HepG2 (cell line): Measurements from ENCODE around the gene GPR89A. TPM values are rescaled to one million over a fixed set of nuclear protein-coding genes. Genes with fewer than 3 reads are reported as not detected.
A peak's percentile ranks its signal among the peaks of the same experiment; 100 is the strongest.

Experiments
- MBD4 ChIP-seq: IDR thresholded peaks from 2 replicates; pipeline ENCODE4 v1.6.1; 2012; ENCODE audit warnings: low read length, inconsistent platforms, borderline replicate concordance
- MTF1 ChIP-seq: sonication (generic); formaldehyde crosslinking; IDR thresholded peaks from 2 replicates; pipeline ENCODE4 v1.5.0; 2020; ENCODE audit warnings: missing genetic modification reagents
- PAWR ChIP-seq: sonication (generic); formaldehyde crosslinking; IDR thresholded peaks from 2 replicates; pipeline ENCODE4 v1.4.0; 2020; ENCODE audit warnings: missing genetic modification reagents, mild to moderate bottlenecking, borderline replicate concordance
- POLR2AphosphoS5 ChIP-seq: IDR thresholded peaks from 2 replicates; pipeline ENCODE4 v1.6.1; 2012; ENCODE audit warnings: low read depth, low read length
- RAD21 ChIP-seq: fragments of 450-650 bp; formaldehyde crosslinking; IDR thresholded peaks from 2 replicates; pipeline ENCODE4 v1.5.0; 2020; ENCODE audit warnings: mild to moderate bottlenecking
- SNAPC2 ChIP-seq: sonication (generic); formaldehyde crosslinking; IDR thresholded peaks from 2 replicates; pipeline ENCODE4 v1.8.1; 2022; ENCODE audit warnings: mild to moderate bottlenecking, missing genetic modification reagents
- TEAD3 ChIP-seq: optimal IDR thresholded peaks from 2 replicates; pipeline ENCODE3; 2016; ENCODE audit warnings: borderline replicate concordance
- ZMAT3 ChIP-seq: sonication (generic); formaldehyde crosslinking; conservative IDR thresholded peaks from 2 replicates; pipeline ENCODE4 v1.7.0; 2021; ENCODE audit warnings: missing genetic modification reagents
- ZNF17 ChIP-seq: sonication (generic); formaldehyde crosslinking; IDR thresholded peaks from 2 replicates; pipeline ENCODE4 v1.5.0; 2020; ENCODE audit warnings: mild to moderate bottlenecking, missing genetic modification reagents
- ZNF430 ChIP-seq: sonication (generic); formaldehyde crosslinking; IDR thresholded peaks from 2 replicates; pipeline ENCODE4 v1.9.0; 2021; ENCODE audit warnings: mild to moderate bottlenecking, missing genetic modification reagents
- ZNF776 ChIP-seq: sonication (generic); formaldehyde crosslinking; IDR thresholded peaks from 2 replicates; pipeline ENCODE4 v1.4.0; 2020; ENCODE audit warnings: mild to moderate bottlenecking, missing genetic modification reagents
- polyA plus RNA-seq, 8 experiments: library from polyadenylated mRNA; depleted of rRNA in 3 of 8; stranded (reverse) in 7 of 8; unstranded in 1 of 8; fragments of >200 nt; fragmentation: Illumina TruSeq in 4 of 8; extraction: Trizol in 4 of 8; gene quantifications; 2 replicates each; pipeline versions ENCODE4 v1.2.1 to v1.2.3, GENCODE V29; 2011 to 2016; ENCODE audit warnings: low read depth in 4 of 8, missing spikeins in 1 of 8, mixed read lengths in 1 of 8; ENCODE audit not compliant: insufficient read depth in 1 of 8
- total RNA-seq, 5 experiments: library from RNA; depleted of rRNA; stranded (reverse); fragments of >200 nt; fragmentation: Illumina TruSeq; extraction: Trizol; gene quantifications; 2 replicates each; pipeline ENCODE4 v1.2.3, GENCODE V29; 2016; ENCODE audit warnings: low read depth in 1 of 5
- TF ChIP-seq, protein P1 (sequence below): sonication (generic); formaldehyde crosslinking; IDR thresholded peaks from 2 replicates; pipeline ENCODE4 v1.5.1; 2020; ENCODE audit warnings: missing genetic modification reagents, mild to moderate bottlenecking, borderline replicate concordance
- TF ChIP-seq, protein P2 (sequence below): sonication (generic); formaldehyde crosslinking; IDR thresholded peaks from 2 replicates; pipeline ENCODE4 v1.4.0; 2020; ENCODE audit warnings: mild to moderate bottlenecking, missing genetic modification reagents
- TF ChIP-seq, protein P3 (sequence below): sonication (generic); formaldehyde crosslinking; IDR thresholded peaks from 2 replicates; pipeline ENCODE4 v1.8.0; 2022; ENCODE audit warnings: missing genetic modification reagents, mild to moderate bottlenecking, borderline replicate concordance
- TF ChIP-seq, protein P4 (sequence below): sonication (generic); formaldehyde crosslinking; IDR thresholded peaks from 2 replicates; pipeline ENCODE4 v1.5.1; 2020; ENCODE audit warnings: missing genetic modification reagents, mild to moderate bottlenecking, borderline replicate concordance
- TF ChIP-seq, protein P5 (sequence below): sonication (generic); formaldehyde crosslinking; IDR thresholded peaks from 2 replicates; pipeline ENCODE4 v1.4.0; 2020; ENCODE audit warnings: missing genetic modification reagents
- TF ChIP-seq, protein P6 (sequence below): IDR thresholded peaks from 2 replicates; pipeline ENCODE4 v1.6.1; 2018; ENCODE audit warnings: missing genetic modification reagents, mild to moderate bottlenecking, missing compliant biosample characterization

The GPR89A gene
- total and polyA plus RNA-seq, 2 of the 13 experiments (the other 11 are each of a cell fraction or from before 2014, with no cell fraction given) = 23.4 to 32.6 TPM

DNA sequence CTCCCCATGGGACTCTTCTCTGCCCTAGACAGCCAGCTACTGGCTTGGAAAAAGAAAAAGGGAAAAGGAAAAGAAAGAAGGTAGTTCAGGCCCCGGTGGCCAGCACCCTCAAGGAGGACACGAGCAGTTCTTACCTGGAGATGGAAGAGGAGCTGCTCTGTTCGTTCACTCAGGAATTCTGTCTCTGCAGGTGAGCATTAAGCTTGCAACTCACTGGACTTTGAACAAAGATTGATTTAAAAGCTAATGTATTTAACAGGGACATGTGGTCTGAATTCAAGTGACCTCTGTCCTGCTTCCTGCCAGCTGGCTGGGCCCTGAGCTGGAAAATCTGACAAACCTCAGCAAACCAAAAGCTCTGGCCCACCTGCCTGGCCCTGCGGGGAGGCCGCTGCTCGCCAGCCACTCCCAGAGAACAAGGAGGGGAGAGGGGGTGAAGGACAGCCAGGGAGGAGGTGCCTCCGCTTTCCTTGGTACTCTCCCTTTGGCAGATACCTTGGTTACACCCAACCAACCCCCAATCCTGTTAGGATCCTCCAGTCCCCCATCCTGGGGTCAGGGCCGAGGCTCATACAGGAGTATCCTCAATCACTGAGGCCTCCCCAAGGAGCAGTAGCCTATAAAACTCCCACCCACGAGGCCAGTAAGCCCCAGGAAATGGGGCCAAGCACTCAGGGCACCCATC is 99.5 kb downstream of the GPR89A start, which contains the start of gene PDZK1 (continued):
- TF ChIP-seq ZMAT3 (CRISPR knock-in tag) (0 out of 2 replicates have a peak, but pooled peaks have one; percentile 42), ZNF17 (CRISPR knock-in tag) (no peak), ZNF776 (CRISPR knock-in tag) (no peak), SNAPC2 (CRISPR knock-in tag) (0 out of 2 replicates have a peak, but pooled peaks have one; percentile 67), TEAD3 (CRISPR knock-in tag) (peak; percentile 75), PAWR (CRISPR knock-in tag) (no peak), POLR2AphosphoS5 (peak; percentile 76), ZNF430 (CRISPR knock-in tag) (no peak), RAD21 (CRISPR knock-in tag) (no peak), MTF1 (CRISPR knock-in tag) (no peak), MBD4 (no peak)
- TF ChIP-seq, protein P1, sequence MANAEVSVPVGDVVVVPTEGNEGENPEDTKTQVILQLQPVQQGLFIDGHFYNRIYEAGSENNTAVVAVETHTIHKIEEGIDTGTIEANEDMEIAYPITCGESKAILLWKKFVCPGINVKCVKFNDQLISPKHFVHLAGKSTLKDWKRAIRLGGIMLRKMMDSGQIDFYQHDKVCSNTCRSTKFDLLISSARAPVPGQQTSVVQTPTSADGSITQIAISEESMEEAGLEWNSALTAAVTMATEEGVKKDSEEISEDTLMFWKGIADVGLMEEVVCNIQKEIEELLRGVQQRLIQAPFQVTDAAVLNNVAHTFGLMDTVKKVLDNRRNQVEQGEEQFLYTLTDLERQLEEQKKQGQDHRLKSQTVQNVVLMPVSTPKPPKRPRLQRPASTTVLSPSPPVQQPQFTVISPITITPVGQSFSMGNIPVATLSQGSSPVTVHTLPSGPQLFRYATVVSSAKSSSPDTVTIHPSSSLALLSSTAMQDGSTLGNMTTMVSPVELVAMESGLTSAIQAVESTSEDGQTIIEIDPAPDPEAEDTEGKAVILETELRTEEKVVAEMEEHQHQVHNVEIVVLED = peak; percentile 34; the same call in 1 of the 2 replicates
- TF ChIP-seq, protein P2, sequence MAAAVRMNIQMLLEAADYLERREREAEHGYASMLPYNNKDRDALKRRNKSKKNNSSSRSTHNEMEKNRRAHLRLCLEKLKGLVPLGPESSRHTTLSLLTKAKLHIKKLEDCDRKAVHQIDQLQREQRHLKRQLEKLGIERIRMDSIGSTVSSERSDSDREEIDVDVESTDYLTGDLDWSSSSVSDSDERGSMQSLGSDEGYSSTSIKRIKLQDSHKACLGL = no peak; the same call in 1 of the 2 replicates
- TF ChIP-seq, protein P3, sequence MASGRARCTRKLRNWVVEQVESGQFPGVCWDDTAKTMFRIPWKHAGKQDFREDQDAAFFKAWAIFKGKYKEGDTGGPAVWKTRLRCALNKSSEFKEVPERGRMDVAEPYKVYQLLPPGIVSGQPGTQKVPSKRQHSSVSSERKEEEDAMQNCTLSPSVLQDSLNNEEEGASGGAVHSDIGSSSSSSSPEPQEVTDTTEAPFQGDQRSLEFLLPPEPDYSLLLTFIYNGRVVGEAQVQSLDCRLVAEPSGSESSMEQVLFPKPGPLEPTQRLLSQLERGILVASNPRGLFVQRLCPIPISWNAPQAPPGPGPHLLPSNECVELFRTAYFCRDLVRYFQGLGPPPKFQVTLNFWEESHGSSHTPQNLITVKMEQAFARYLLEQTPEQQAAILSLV (CRISPR knock-in tag) = no peak
- TF ChIP-seq, protein P4, sequence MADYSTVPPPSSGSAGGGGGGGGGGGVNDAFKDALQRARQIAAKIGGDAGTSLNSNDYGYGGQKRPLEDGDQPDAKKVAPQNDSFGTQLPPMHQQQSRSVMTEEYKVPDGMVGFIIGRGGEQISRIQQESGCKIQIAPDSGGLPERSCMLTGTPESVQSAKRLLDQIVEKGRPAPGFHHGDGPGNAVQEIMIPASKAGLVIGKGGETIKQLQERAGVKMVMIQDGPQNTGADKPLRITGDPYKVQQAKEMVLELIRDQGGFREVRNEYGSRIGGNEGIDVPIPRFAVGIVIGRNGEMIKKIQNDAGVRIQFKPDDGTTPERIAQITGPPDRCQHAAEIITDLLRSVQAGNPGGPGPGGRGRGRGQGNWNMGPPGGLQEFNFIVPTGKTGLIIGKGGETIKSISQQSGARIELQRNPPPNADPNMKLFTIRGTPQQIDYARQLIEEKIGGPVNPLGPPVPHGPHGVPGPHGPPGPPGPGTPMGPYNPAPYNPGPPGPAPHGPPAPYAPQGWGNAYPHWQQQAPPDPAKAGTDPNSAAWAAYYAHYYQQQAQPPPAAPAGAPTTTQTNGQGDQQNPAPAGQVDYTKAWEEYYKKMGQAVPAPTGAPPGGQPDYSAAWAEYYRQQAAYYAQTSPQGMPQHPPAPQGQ (CRISPR knock-in tag) = no peak
- TF ChIP-seq, protein P5, sequence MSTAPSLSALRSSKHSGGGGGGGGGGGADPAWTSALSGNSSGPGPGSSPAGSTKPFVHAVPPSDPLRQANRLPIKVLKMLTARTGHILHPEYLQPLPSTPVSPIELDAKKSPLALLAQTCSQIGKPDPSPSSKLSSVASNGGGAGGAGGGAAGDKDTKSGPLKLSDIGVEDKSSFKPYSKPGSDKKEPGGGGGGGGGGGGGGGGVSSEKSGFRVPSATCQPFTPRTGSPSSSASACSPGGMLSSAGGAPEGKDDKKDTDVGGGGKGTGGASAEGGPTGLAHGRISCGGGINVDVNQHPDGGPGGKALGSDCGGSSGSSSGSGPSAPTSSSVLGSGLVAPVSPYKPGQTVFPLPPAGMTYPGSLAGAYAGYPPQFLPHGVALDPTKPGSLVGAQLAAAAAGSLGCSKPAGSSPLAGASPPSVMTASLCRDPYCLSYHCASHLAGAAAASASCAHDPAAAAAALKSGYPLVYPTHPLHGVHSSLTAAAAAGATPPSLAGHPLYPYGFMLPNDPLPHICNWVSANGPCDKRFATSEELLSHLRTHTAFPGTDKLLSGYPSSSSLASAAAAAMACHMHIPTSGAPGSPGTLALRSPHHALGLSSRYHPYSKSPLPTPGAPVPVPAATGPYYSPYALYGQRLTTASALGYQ (CRISPR knock-in tag) = no peak
- TF ChIP-seq, protein P6, sequence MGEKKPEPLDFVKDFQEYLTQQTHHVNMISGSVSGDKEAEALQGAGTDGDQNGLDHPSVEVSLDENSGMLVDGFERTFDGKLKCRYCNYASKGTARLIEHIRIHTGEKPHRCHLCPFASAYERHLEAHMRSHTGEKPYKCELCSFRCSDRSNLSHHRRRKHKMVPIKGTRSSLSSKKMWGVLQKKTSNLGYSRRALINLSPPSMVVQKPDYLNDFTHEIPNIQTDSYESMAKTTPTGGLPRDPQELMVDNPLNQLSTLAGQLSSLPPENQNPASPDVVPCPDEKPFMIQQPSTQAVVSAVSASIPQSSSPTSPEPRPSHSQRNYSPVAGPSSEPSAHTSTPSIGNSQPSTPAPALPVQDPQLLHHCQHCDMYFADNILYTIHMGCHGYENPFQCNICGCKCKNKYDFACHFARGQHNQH (CRISPR knock-in tag) = no peak
